ENCODE measurements around the gene ZNF385C.

ZNF385C gene

DNA sequence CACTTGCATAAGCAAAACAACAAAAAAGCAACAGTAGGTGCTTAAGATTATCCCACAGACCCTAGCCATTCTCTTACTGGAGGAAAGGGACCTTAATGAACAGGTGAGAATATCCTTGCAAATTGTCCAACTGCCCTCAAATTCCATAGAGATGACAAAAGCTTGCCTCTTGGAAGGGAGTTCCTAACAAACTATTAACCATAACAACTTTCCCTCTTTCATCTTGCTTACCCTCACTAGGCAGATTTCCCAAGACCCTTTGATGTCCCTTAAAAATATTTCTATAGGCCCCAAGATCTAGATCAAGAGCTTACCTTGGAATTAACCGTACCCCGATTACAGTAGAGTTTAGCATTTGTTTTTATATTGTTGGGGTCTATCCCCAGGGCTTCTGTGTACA lies 109.9 kb downstream of the ZNF385C start:
- DNase-seq (ENCODE audit: low spot score), result no peak

DNA sequence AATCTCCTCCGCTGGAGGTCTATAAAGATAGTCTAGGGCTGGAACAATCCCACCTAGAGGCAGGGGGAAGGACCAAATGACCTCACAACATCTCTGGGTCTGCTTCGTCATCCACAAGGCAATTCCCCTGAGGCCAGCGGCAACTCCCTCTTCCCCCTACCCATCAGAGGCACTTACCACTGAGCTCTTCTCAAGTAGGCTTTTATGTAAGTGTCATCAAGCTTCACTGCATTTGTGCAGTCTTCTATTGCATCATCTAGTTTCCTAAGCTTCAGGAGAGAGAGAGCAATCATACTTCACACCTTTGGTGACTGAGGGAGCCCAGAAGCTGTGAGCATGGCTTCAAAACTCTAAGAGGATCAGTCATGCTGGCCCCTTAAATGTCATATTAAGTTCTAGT lies 110.6 kb downstream of the ZNF385C start:
- DNase-seq (ENCODE audit: low spot score), result no peak

- no peak for DNase-seq (ENCODE audit: low spot score)
Measured at GRCh38 chr17:41986634-41987033, 111.6 kb downstream of the ZNF385C start.

DNA sequence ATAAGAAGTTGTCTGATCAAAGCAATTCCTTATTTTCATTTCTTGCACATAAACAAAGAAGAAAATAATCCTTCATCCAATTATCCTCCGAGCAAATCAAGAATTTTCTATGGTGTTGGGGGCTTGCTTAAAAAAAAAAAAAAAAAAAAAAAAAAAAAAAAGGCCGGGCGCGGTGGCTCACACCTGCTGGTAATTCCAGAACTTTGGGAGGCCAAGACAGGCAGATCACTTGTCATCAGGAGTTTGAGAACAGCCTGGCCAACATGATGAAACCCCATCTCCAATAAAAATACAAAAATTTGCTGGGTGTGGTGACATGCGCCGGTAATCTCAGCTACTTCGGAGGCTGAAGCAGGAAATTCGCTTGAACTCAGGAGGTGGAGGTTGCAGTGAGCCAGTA lies 112.4 kb downstream of the ZNF385C start:
- DNase-seq (ENCODE audit: low spot score), result no peak

GRCh38 chr17:41984454-41984853 lies 113.8 kb downstream of the ZNF385C start:
- no peak for DNase-seq (ENCODE audit: low spot score)

- DNase-seq (ENCODE audit: low spot score), result no peak
Measured at GRCh38 chr17:41982026-41982760, 116.1 kb downstream of the ZNF385C start.

- no peak for DNase-seq (ENCODE audit: low spot score)
Measured at GRCh38 chr17:41977991-41978390, 120.3 kb downstream of the ZNF385C start.

DNA sequence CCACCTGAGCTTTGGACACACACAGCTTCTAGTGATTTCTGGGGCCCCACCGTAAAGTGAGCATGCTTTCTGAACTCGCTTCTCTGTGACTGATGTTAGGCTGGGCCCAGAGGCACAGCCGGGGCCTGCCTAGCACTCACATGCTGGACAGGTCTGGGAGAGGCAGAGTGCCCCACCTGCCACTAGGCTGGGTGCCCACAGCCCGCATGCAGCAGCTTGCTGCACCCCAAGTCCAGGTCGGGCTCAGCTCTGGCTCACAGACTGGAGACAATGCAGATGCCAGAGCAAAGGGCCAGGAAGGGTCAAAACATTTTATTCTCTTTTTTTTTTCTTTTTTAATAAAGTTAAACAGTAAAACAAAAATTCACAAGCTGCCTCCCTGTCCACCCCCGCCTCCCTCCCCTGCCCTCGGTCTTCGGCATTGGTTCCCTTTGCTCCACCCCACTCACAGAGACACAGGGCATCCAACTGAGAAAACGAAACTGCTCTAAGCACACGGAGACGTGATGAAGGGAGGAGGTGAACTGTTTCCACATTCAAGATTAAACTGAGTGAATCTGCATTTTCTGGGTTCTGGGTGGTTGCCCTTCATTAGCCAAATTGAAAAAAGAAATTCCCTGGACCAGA lies 122.0 kb downstream of the ZNF385C start:
- DNase-seq (ENCODE audit: low spot score), result no peak

Data from RKO (cell line).